ENCODE data around the gene HSD17B1. TPM values are rescaled to one million over a fixed set of nuclear protein-coding genes. Genes with fewer than 3 reads are reported as not detected.

The HSD17B1 gene
- total and polyA plus RNA-seq, 2 of the 13 experiments (the other 11 are each of a cell fraction or from before 2014, with no cell fraction given) = 0.54 to 0.93 TPM

GRCh38 chr17:42563143-42563509 is 10.4 kb downstream of the HSD17B1 start:
- Histone ChIP-seq H3K36me3 (replicated peaks in 1 of 2; ENCODE audit: control insufficient read depth in 1 of 2, insufficient read depth in 2 of 2, low read length in 2 of 2) (peaks cover 14 to 25% of the 10 kb centered on the region in 2 experiments), H4K20me1 (ENCODE audit: insufficient read depth, low read length) (no peaks in the 10 kb centered on the region), H3K27ac (ENCODE audit: extremely low read length, insufficient read depth, low read length) (peak overlapping the region; percentile 91), H3K4me2 (ENCODE audit: low read depth, low read length) (peak overlapping the region; percentile 82), H2AFZ (ENCODE audit: low read length) (no peak overlapping the region), H3K4me3 (replicated peaks in 1 of 3; ENCODE audit: insufficient read depth in 1 of 3, low read depth in 2 of 3, low read length in 3 of 3) (peak overlapping the region; percentile 66 to 91 (median 79)), H3K9me3 (ENCODE audit: low read length) (no peaks in the 10 kb centered on the region), H3K9ac (ENCODE audit: insufficient read depth, low read depth, low read length) (peak overlapping the region; percentile 94), H3K4me1 (ENCODE audit: insufficient read depth, low read length) (peaks cover 61% of the 10 kb centered on the region), H3K27me3 (ENCODE audit: control insufficient read depth in 1 of 2, insufficient read depth in 2 of 2, low read length in 2 of 2) (no peaks in the 10 kb centered on the region; a peak in 1 of 5 replicates), H3K79me2 (ENCODE audit: insufficient read depth, low read length) (peaks cover 35% of the 10 kb centered on the region)
- in situ Hi-C loops (cut with HindIII; ENCODE audit: extremely low pct_ligation_motif_present, low pct_unique_long_range_greater_than_20kb) = no loop called here
- intact Hi-C loops (cut with micrococcal nuclease; ENCODE audit: unreplicated experiment) = no loop called here
- CTCF ChIA-PET (ENCODE audit: low intra/inter-chr PET ratio, low total read pairs) = interaction anchor here (1.1 kb wide), 1 partner anchor 14 kb away, joined by 3 read pairs; the partner anchor contains the start of gene PSMC3IP
- 0% methylated on average over 14 of the region's 14 CpGs for WGBS (ENCODE audit: low lambda C conversion rate)
- no peak for FAIRE-seq
- DNase-seq (ENCODE audit: low spot score) = no peak
- no TSS peak for BruUV-seq (replicated peaks)
- POLR2A ChIA-PET = interaction anchor here (0.6 to 8.5 kb wide), 14 partner anchors 10 to 259 kb away, joined by 3 to 128 read pairs (median 9); partner anchors contain the start of genes HSD17B1, NAGLU, PLEKHH3 and PSMC3IP
- ATAC-seq = no peak
- no peak for TF ChIP-seq ZNF547 (CRISPR knock-in tag; IDR thresholded peaks at IDR 0.05)
- TF ChIP-seq MZF1 (CRISPR knock-in tag; IDR thresholded peaks at IDR 0.05; ENCODE audit: borderline replicate concordance) = no peak
- no peak for TF ChIP-seq HDAC6 (IDR thresholded peaks at IDR 0.05; ENCODE audit: low read depth, low read length)
- no peak for TF ChIP-seq ESRRA (CRISPR knock-in tag; IDR thresholded peaks at IDR 0.05; ENCODE audit: low read depth)
- TF ChIP-seq ZNF879 (CRISPR knock-in tag; IDR thresholded peaks at IDR 0.05) = no peak
- TF ChIP-seq MLX (CRISPR knock-in tag; IDR thresholded peaks at IDR 0.05) = no peak
- no peak for TF ChIP-seq ELF1 (CRISPR knock-in tag; IDR thresholded peaks at IDR 0.05)
- no peak for TF ChIP-seq TRIM24 (CRISPR knock-in tag; IDR thresholded peaks at IDR 0.05)
- no peak for TF ChIP-seq ZNF354B (CRISPR knock-in tag; IDR thresholded peaks at IDR 0.05)
- TF ChIP-seq GTF3A (CRISPR knock-in tag; conservative IDR thresholded peaks at IDR 0.05) = no peak
- no peak for TF ChIP-seq ZNF235 (CRISPR knock-in tag; IDR thresholded peaks at IDR 0.05; ENCODE audit: borderline replicate concordance)
- TF ChIP-seq SP5 (CRISPR knock-in tag; IDR thresholded peaks at IDR 0.05; ENCODE audit: borderline replicate concordance, low read depth) = no peak
- no peak for TF ChIP-seq ATF1 (CRISPR knock-in tag; IDR thresholded peaks at IDR 0.05)
- TF ChIP-seq RFX3 (CRISPR knock-in tag; IDR thresholded peaks at IDR 0.05) = no peak
- TF ChIP-seq BHLHE40 (IDR thresholded peaks at IDR 0.05; ENCODE audit: low read length) = peak; percentile 69
- TF ChIP-seq DPF2 (CRISPR knock-in tag; IDR thresholded peaks at IDR 0.05; ENCODE audit: borderline replicate concordance, low read depth) = no peak
- no peak for TF ChIP-seq MXD4 (CRISPR knock-in tag; IDR thresholded peaks at IDR 0.05)
- TF ChIP-seq TFAP4 (IDR thresholded peaks at IDR 0.05; ENCODE audit: borderline replicate concordance, low read depth) = no peak
- TF ChIP-seq NFE2L1 (CRISPR knock-in tag; IDR thresholded peaks at IDR 0.05; ENCODE audit: borderline replicate concordance) = no peak
- TF ChIP-seq STAT6 (CRISPR knock-in tag; IDR thresholded peaks at IDR 0.05; ENCODE audit: borderline replicate concordance) = no peak
- TF ChIP-seq ZBTB38 (CRISPR knock-in tag; IDR thresholded peaks at IDR 0.05) = no peak
- TF ChIP-seq CREB3 (CRISPR knock-in tag; IDR thresholded peaks at IDR 0.05) = no peak
